Erythroblast (primary cell): ENCODE results near the gene CHRM2.

Experiments used
- GATA1 ChIP-seq: IDR thresholded peaks from 2 replicates; pipeline ENCODE4 v1.6.1; 2011; ENCODE audit warnings: low read depth, mild to moderate bottlenecking, control low read depth, low read length, moderate library complexity
- POLR2A ChIP-seq: IDR thresholded peaks from 2 replicates; pipeline ENCODE4 v1.6.1; 2011; ENCODE audit warnings: mild to moderate bottlenecking, low read length

DNA sequence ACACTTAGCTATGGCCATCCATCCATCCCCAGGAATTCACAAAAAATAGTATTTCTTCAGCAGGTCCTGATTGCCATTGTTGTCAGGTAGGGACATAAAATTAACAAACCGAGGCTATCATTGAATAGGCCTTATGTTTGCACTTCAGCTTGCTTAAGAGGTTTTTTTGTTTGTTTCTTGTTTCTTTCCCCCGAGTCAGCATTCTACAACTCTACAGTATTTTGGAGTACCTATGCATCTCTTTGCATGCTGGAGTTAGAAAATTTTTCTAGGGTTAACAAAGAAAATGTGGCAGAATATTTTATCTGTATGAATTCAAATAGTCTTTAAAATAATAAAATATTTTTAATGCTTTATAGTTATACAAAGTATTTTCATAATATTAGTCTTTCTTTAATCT, 26.3 kb downstream of the CHRM2 start:
- no peak for TF ChIP-seq POLR2A
- no peak for TF ChIP-seq GATA1
